Panc1 (cell line): ENCODE data around the gene ZNF124.

ENCODE experiments used
- POLR2AphosphoS5 ChIP-seq: IDR thresholded peaks from 2 replicates; pipeline ENCODE4 v1.6.1; 2012; ENCODE audit warnings: mild to moderate bottlenecking, low read depth, low read length, moderate library complexity
- TF ChIP-seq, protein P1 (sequence below): fragments of 450-650 bp; IDR thresholded peaks from 2 replicates; pipeline ENCODE4 v1.5.1; 2017; ENCODE audit warnings: mild to moderate bottlenecking

DNA sequence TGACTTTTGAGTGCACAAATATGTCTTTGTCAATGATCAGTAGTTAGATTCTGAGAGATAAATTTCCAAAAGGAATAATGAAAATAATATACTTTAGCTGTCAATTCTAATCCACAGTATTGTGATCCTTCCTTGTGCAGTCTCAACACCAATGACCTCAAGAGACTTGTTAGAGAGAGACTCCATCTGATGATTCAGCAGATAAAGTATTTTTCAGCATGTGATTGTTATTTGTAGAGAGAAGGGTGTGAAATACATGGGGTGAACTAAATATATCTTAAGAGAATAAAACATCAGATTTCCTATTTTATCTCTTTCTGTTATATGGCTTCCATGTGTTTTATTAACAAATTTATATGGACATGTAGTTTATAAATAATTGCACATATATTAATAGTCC, 5.9 kb upstream of the ZNF124 start:
- TF ChIP-seq, protein P1, sequence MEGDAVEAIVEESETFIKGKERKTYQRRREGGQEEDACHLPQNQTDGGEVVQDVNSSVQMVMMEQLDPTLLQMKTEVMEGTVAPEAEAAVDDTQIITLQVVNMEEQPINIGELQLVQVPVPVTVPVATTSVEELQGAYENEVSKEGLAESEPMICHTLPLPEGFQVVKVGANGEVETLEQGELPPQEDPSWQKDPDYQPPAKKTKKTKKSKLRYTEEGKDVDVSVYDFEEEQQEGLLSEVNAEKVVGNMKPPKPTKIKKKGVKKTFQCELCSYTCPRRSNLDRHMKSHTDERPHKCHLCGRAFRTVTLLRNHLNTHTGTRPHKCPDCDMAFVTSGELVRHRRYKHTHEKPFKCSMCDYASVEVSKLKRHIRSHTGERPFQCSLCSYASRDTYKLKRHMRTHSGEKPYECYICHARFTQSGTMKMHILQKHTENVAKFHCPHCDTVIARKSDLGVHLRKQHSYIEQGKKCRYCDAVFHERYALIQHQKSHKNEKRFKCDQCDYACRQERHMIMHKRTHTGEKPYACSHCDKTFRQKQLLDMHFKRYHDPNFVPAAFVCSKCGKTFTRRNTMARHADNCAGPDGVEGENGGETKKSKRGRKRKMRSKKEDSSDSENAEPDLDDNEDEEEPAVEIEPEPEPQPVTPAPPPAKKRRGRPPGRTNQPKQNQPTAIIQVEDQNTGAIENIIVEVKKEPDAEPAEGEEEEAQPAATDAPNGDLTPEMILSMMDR = no peak
- no peak for TF ChIP-seq POLR2AphosphoS5
